PFSK-1 (cell line): ENCODE measurements around the gene GABBR1.

ENCODE experiments used
- FOXP2 ChIP-seq: optimal IDR thresholded peaks from 2 replicates; pipeline ENCODE3; 2011; ENCODE audit warnings: borderline replicate concordance, control low read depth, inconsistent platforms; ENCODE audit not compliant: insufficient read depth; ENCODE audit errors: extremely low read length, extremely low read depth
- POLR2AphosphoS5 ChIP-seq: IDR thresholded peaks from 2 replicates; pipeline ENCODE4 v1.6.1; 2012; ENCODE audit warnings: low read depth, mild to moderate bottlenecking, control low read depth, low read length, moderate library complexity
- SIN3A ChIP-seq: IDR thresholded peaks from 2 replicates; pipeline ENCODE4 v1.6.1; 2012; ENCODE audit warnings: mild to moderate bottlenecking, low read length, moderate library complexity, borderline replicate concordance; ENCODE audit not compliant: insufficient read depth
- TAF1 ChIP-seq: IDR thresholded peaks from 2 replicates; pipeline ENCODE4 v1.6.1; 2012; ENCODE audit warnings: low read length, control low read depth, borderline replicate concordance; ENCODE audit not compliant: insufficient read depth
- TF ChIP-seq, protein P1 (sequence below), 2 experiments: IDR thresholded peaks; 2 replicates each; pipeline versions ENCODE4 v1.6.1 to v1.8.0; 2011 to 2012; ENCODE audit warnings: low read depth in 2 of 2, low read length in 2 of 2, control low read depth in 1 of 2, inconsistent platforms in 1 of 2, mild to moderate bottlenecking in 1 of 2, moderate library complexity in 1 of 2; ENCODE audit not compliant: insufficient read depth in 1 of 2

The GABBR1 gene

DNA sequence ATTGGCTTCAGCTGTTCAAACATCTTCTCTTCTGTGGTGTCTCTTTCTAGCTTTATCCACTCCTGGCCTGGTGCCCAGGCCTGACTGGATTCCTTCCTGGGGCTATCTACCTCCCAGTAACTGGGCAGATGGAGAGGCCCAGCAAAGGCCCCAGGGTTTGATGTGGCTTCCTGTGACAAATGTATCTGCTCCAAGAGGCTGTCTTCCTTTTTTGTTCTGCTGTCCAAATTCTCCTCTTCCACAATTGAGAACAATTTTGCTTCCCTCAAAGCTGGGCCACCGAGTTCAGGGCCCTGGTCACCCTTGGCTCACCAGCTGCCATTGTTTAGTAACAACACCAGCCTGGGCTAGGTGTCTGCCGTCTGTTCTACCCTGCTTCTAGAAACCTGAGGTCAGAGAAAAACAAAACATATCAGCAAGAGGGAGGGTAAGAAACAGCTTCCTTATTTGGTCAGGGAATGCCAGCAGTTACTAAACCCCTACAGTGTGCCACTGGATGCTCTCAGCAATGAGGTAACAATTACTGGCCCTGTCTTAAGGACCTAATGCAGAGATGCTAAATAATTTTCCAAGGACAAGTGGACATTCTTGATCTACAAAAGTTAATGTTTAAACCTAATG lies 44.1 kb upstream of the GABBR1 start:
- TF ChIP-seq TAF1 (no peak), SIN3A (peak; percentile 53; the same call in 1 of the 2 replicates), POLR2AphosphoS5 (no peak)
- TF ChIP-seq, protein P1, sequence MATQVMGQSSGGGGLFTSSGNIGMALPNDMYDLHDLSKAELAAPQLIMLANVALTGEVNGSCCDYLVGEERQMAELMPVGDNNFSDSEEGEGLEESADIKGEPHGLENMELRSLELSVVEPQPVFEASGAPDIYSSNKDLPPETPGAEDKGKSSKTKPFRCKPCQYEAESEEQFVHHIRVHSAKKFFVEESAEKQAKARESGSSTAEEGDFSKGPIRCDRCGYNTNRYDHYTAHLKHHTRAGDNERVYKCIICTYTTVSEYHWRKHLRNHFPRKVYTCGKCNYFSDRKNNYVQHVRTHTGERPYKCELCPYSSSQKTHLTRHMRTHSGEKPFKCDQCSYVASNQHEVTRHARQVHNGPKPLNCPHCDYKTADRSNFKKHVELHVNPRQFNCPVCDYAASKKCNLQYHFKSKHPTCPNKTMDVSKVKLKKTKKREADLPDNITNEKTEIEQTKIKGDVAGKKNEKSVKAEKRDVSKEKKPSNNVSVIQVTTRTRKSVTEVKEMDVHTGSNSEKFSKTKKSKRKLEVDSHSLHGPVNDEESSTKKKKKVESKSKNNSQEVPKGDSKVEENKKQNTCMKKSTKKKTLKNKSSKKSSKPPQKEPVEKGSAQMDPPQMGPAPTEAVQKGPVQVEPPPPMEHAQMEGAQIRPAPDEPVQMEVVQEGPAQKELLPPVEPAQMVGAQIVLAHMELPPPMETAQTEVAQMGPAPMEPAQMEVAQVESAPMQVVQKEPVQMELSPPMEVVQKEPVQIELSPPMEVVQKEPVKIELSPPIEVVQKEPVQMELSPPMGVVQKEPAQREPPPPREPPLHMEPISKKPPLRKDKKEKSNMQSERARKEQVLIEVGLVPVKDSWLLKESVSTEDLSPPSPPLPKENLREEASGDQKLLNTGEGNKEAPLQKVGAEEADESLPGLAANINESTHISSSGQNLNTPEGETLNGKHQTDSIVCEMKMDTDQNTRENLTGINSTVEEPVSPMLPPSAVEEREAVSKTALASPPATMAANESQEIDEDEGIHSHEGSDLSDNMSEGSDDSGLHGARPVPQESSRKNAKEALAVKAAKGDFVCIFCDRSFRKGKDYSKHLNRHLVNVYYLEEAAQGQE (IDR thresholded peaks at IDR 0.05; ENCODE audit: insufficient read depth in 1 of 2, low read depth in 2 of 2, low read length in 2 of 2) = peak in 1 of 2 experiments; percentile 42; a peak in 1 of 4 replicates

DNA sequence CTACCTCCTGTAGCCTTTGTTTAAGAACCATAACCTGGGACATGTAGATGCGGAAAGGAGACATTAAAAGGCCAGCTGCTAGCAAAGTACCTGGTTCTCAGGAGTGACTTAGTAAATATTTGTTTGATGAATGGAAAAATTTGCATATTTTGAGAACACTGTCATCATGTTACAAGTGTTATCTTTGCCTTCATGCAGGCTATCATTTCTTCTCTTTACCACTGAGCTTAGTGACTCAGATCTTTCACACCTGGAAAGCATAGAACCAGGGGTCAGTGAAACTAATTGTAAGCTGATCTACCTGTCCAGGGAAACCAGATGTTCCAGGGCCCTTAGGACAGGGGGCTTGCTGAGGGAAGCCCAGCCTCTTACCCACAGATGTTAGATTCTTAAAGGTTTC lies 42.6 kb upstream of the GABBR1 start:
- TF ChIP-seq TAF1 = no peak
- TF ChIP-seq, protein P1 (IDR thresholded peaks at IDR 0.05; ENCODE audit: insufficient read depth in 1 of 2, low read depth in 2 of 2, low read length in 2 of 2) = no peak
- no peak for TF ChIP-seq SIN3A
- TF ChIP-seq POLR2AphosphoS5 = no peak
- no peak for TF ChIP-seq FOXP2

DNA sequence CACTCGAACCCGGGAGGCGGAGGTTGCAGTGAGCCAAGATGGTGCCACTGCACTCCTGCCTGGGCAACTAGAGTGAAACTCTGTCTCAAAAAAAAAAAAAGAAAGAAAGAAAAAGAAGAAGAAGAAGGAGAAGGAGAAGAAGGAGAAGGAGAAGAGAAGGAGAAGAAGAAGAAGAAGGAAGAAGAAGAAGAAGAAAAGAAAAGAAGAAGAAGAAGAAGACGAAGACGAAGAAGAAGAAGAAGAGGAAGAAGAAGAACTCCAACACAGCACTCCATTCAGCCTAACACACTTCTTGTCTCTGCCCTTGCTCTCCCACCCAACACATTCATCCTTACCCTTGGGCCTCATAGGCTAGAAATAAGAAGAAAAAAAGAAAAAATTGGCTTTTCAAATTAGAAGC lies 41.0 kb upstream of the GABBR1 start:
- no peak for TF ChIP-seq FOXP2
- no peak for TF ChIP-seq POLR2AphosphoS5
- TF ChIP-seq TAF1 = no peak
- TF ChIP-seq, protein P1 (IDR thresholded peaks at IDR 0.05; ENCODE audit: insufficient read depth in 1 of 2, low read depth in 2 of 2, low read length in 2 of 2) = no peak
- no peak for TF ChIP-seq SIN3A

DNA sequence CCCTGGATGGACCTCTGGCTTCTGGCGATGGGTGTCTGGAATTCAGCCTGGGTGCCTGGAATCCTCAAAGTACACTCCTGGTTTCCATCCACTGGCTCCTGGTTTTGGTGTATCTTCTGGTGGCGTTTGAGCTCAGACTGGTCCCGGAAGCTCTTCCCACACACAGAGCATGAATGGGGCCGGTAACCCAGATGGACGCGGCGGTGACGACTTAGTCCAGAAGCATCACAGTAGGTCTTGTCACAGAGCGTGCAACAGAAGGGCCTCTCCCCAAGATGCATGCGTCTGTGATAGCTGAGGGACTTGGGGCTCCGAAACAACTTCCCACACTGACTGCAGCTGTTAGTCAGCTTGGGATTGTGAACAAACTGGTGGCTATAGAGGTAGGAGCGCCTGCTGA lies 40.2 kb upstream of the GABBR1 start:
- TF ChIP-seq SIN3A (no peak), POLR2AphosphoS5 (no peak), FOXP2 (no peak), TAF1 (no peak)
- TF ChIP-seq, protein P1 (IDR thresholded peaks at IDR 0.05; ENCODE audit: insufficient read depth in 1 of 2, low read depth in 2 of 2, low read length in 2 of 2) = no peak

DNA sequence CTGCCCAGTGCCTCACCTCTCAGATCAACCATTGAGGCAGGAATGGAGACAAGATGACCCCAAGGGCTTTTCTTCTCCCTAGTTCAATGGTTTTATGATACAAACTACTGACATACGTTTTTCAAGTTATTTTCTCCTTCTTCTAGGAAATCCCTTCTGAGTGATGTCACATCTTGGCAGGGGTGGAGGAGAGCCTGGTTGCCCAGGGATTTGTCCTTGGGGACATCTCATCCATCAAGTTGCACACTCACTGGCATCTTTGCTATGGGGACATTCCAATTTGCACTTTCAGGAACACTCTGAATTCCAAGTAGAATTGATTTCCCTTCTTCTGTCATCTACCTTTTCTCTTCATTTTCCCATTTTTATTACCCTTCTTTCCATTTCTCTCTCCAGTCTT lies 38.0 kb upstream of the GABBR1 start:
- TF ChIP-seq TAF1 (no peak), SIN3A (no peak), POLR2AphosphoS5 (no peak), FOXP2 (no peak)
- TF ChIP-seq, protein P1 (IDR thresholded peaks at IDR 0.05; ENCODE audit: insufficient read depth in 1 of 2, low read depth in 2 of 2, low read length in 2 of 2) = no peak
